Activated B cell treated with CpG ODN at 0.5 μM for 24 hours (primary cell): ENCODE data around the gene MMP17. TPM values are rescaled to one million over a fixed set of nuclear protein-coding genes. Genes with fewer than 3 reads are reported as not detected.
A peak's percentile ranks its signal among the peaks of the same experiment; 100 is the strongest.

ENCODE experiments used
- ATAC-seq: fragments of 200-7000 bp; cut with Tn5 transposase; one replicate; pipeline ENCODE4 v1.10.0; 2021; ENCODE audit warnings: low read depth, mild to moderate bottlenecking, moderate library complexity
- CTCF ChIA-PET: fragments of 350-600 bp; sonication (Branson Sonifier 250); formaldehyde crosslinking; loops from one replicate; lab custom pipeline; 2021; ENCODE audit warnings: antibody characterized with exemption; lab: Charles Lee
- POLR2A ChIA-PET: fragments of 350-600 bp; sonication (Branson Sonifier 250); formaldehyde crosslinking; loops from one replicate; lab custom pipeline; 2021; ENCODE audit warnings: antibody characterized with exemption; lab: Charles Lee
- DNase-seq: peaks from one replicate; pipeline ENCODE4 v3.0.0; 2022
- H3K27ac Mint-ChIP-seq: one replicate; pipeline ENCODE4 v1.8.0; 2020; ENCODE audit warnings: mixed read lengths
- H3K27me3 Mint-ChIP-seq: one replicate; pipeline ENCODE4 v1.8.0; 2021; ENCODE audit warnings: mixed read lengths
- H3K36me3 Mint-ChIP-seq: one replicate; pipeline ENCODE4 v1.8.0; 2021; ENCODE audit warnings: low read depth, mixed read lengths
- H3K4me1 Mint-ChIP-seq: one replicate; pipeline ENCODE4 v1.8.0; 2021; ENCODE audit warnings: mixed read lengths
- H3K4me3 Mint-ChIP-seq: one replicate; pipeline ENCODE4 v1.8.0; 2020; ENCODE audit warnings: mild to moderate bottlenecking, mixed read lengths
- H3K9me3 Mint-ChIP-seq: one replicate; pipeline ENCODE4 v1.8.0; 2020; ENCODE audit warnings: mixed read lengths
- intact Hi-C: fragments of 100-400 bp; cut with micrococcal nuclease; formaldehyde crosslinking; loops from one replicate; pipeline ENCODE4 v1.15.1; 2024
- total RNA-seq: library from RNA; stranded (reverse); gene quantifications from 2 replicates; pipeline ENCODE4 v1.2.3, GENCODE V29; 2022
- TF ChIP-seq, protein P1 (sequence below): fragments of 200-600 bp; IDR thresholded peaks from one replicate; pipeline ENCODE4 v1.8.0; 2022; ENCODE audit warnings: antibody characterized with exemption, mild to moderate bottlenecking

The MMP17 gene
- total RNA-seq, 1 donor from 2014 or later: 11.3 TPM

DNA sequence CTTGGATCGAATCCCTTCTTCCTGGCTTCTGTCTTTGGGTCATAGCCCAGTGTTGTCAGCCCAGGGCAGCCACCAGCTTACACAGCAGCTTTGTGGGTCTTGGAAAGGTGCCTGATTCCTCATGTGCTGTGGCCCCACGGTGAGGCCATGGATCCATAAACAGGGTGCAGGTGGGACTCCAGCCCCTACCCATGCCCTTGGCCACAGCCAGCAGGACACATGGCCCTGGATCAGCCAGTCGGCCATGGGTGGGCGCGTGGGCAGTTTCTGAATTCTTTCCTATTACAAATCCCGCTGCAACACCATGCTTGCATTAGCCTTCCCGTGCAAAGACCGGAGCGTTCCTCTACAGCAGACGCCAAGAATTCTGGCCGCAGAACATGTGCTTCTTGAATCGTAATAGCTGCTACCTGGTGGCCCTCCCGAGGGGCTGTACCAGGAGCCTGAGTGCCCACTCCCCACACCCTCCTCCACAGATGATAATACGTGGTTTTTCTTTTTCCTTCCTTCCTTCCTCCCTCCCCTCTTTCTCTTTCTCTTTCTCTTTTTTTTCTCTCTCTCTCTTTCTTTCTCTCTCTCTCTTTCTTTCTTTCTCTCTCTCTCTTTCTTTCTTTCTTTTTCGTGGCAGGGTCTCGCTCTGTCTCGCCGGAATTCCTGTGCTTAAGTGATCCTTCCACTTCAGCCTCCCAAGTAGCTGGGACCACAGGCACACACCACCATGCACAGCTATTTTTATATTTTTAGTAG, 2.9 kb upstream of the MMP17 start:
- POLR2A ChIA-PET: interaction anchor here (0.7 kb wide), 1 partner anchor 39 kb away, joined by 21 read pairs; no protein-coding TSS in a partner anchor
- Mint-ChIP-seq H3K4me3 (no peak overlapping the region), H3K9me3 (no peaks in the 10 kb centered on the region), H3K4me1 (peaks cover 47% of the 10 kb centered on the region), H3K27ac (peak overlapping the region; percentile 24), H3K27me3 (peaks cover 4% of the 10 kb centered on the region), H3K36me3 (no peaks in the 10 kb centered on the region)
- ATAC-seq (no peak), DNase-seq (no peak)
- TF ChIP-seq, protein P1, sequence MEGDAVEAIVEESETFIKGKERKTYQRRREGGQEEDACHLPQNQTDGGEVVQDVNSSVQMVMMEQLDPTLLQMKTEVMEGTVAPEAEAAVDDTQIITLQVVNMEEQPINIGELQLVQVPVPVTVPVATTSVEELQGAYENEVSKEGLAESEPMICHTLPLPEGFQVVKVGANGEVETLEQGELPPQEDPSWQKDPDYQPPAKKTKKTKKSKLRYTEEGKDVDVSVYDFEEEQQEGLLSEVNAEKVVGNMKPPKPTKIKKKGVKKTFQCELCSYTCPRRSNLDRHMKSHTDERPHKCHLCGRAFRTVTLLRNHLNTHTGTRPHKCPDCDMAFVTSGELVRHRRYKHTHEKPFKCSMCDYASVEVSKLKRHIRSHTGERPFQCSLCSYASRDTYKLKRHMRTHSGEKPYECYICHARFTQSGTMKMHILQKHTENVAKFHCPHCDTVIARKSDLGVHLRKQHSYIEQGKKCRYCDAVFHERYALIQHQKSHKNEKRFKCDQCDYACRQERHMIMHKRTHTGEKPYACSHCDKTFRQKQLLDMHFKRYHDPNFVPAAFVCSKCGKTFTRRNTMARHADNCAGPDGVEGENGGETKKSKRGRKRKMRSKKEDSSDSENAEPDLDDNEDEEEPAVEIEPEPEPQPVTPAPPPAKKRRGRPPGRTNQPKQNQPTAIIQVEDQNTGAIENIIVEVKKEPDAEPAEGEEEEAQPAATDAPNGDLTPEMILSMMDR: no peak
- CTCF ChIA-PET: interaction anchor here (0.8 to 1.8 kb wide), 4 partner anchors 57 to 909 kb away, joined by 3 to 5 read pairs (median 4); no protein-coding TSS in a partner anchor
- intact Hi-C loops: loop anchor here (5.0 to 10.0 kb wide), 2 partner anchors 313 to 691 kb away; no protein-coding TSS in a partner anchor

DNA sequence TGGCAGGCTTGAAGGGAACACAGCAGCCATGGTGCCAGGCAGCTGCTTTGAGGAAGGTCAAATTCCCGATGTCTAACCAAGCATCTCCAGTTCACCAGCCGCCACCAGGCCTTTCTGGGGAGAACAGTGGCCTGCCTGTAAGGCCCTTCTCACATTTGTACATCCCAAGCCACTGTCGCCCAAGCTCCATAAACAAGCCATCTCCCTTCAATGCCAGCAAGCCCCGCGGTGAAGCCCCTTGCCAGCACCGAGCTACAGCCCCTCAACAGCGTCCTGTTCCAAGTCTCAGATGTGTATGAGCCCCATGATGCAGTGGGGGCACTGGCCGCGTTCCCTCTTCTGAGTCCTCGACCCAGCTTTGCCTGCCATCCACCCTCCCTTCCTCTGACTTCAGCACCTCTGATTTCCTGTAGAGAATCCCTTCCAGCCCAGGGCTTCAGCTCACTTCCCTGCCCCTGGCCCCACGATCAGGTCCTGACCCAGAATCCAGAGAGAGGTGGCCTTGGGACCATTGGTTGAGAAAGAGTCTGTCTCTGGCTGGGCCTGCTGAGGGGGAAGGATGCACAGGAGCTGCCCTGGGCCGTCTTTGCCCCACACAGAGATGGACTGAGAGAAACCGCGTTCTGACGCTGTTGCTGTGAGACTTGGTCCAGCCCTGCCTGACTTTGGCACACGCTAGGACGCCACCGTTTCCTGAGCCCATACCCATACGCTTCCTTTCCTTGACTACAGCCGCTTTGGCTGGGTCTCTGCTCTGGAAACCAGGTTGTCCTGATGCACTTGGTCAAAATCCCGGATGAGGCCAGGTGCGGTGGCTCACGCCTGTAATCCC, 1.9 kb upstream of the MMP17 start:
- peak overlapping the region; percentile 53 for H3K4me3 Mint-ChIP-seq
- intact Hi-C loops: loop anchor here (5.0 to 10.0 kb wide), 2 partner anchors 314 to 692 kb away; no protein-coding TSS in a partner anchor
- H3K9me3 Mint-ChIP-seq: no peaks in the 10 kb centered on the region
- DNase-seq (no peak), ATAC-seq (no peak)
- CTCF ChIA-PET: interaction anchor here (0.8 to 1.8 kb wide), 4 partner anchors 58 to 910 kb away, joined by 3 to 5 read pairs (median 4); no protein-coding TSS in a partner anchor
- peak overlapping the region; percentile 21 for H3K27ac Mint-ChIP-seq
- no peaks in the 10 kb centered on the region for H3K36me3 Mint-ChIP-seq
- peaks cover 4% of the 10 kb centered on the region for H3K27me3 Mint-ChIP-seq
- POLR2A ChIA-PET: interaction anchor here (0.7 kb wide), 2 partner anchors 40 to 53 kb away, joined by 3 to 21 read pairs; no protein-coding TSS in a partner anchor
- H3K4me1 Mint-ChIP-seq: peaks cover 45% of the 10 kb centered on the region
- TF ChIP-seq, protein P1: no peak

DNA sequence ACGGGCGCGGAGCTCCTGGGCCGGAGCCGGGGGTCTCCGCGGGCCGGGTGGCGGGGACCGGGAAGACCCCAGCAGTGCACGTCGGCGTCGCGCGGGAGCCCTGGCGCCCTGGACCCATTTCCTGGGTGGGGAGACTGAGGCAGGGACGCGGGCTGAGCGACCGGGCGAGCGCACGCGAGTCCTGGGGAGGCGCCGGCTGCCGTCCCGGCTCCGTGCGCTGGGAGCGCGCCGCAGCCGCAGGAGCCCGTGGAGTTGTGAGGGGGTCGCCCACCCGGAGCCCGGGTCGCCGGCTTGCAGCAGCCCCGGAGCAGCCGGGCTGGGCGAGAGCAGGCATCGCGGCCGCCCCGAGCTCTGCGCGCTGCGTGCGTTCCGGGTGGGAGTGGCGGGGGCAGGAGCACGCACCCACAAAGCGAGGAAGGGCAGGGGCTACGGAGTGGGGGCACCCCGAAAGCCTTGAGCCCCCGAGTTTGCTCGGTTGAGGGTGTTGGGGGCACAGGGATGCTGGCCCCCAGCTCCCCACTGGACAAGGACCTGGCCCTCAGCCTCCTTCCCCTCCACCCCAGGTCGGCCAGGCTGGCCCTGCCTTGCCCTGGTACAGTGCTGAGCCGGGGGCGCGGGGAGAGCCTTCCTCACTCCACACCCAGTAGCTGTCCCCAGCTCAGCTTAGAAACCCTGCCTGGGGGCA, 620 bp downstream of the MMP17 start:
- peak overlapping the region; percentile 84 for H3K4me3 Mint-ChIP-seq
- ATAC-seq (peak; percentile 29), DNase-seq (peak; percentile 48)
- ChIA-PET CTCF (interaction anchor here (0.6 to 4.3 kb wide), 4 partner anchors 53 to 358 kb away, joined by 4 to 33 read pairs (median 6); no protein-coding TSS in a partner anchor), POLR2A (no interaction called here)
- H3K4me1 Mint-ChIP-seq: peaks cover 35% of the 10 kb centered on the region
- TF ChIP-seq, protein P1: no peak
- intact Hi-C loops: loop anchor here (1.0 to 10.0 kb wide), 8 partner anchors 56 to 913 kb away; partner anchors contain the start of genes EP400, PUS1 and ULK1
- no peak overlapping the region for H3K27ac Mint-ChIP-seq
- no peaks in the 10 kb centered on the region for H3K9me3 Mint-ChIP-seq
- peaks cover 11% of the 10 kb centered on the region for H3K27me3 Mint-ChIP-seq
- H3K36me3 Mint-ChIP-seq: no peaks in the 10 kb centered on the region

DNA sequence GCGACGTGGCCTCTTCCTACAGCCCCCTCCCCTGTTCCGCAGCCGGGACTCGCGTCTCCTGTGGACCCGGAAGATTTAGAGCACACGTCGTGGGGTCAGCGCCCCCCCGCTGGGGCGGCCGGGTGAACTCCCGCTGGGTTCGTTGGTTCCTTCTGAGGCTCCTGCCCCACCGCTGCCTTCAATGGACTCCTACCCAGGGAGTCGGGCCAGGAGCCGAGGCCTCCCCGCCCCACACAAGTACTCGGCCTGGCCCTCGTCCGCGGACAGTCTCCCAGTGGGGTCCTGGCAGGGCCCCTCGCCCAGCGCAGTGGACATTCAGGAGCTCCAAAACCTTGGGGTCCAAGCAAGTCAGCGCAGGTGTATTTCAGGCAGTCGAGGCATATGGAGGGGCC, 1.2 kb downstream of the MMP17 start:
- H3K9me3 Mint-ChIP-seq: no peaks in the 10 kb centered on the region
- H3K36me3 Mint-ChIP-seq: no peaks in the 10 kb centered on the region
- ATAC-seq (peak; percentile 2), DNase-seq (no peak)
- H3K27ac Mint-ChIP-seq: no peak overlapping the region
- TF ChIP-seq, protein P1: no peak
- H3K27me3 Mint-ChIP-seq: peaks cover 11% of the 10 kb centered on the region
- ChIA-PET POLR2A (interaction anchor here (1.0 kb wide), 1 partner anchor 34 kb away, joined by 3 read pairs; no protein-coding TSS in a partner anchor), CTCF (interaction anchor here (0.6 to 4.3 kb wide), 5 partner anchors 53 to 359 kb away, joined by 4 to 33 read pairs (median 6); no protein-coding TSS in a partner anchor)
- peaks cover 35% of the 10 kb centered on the region for H3K4me1 Mint-ChIP-seq
- H3K4me3 Mint-ChIP-seq: peak overlapping the region; percentile 84
- intact Hi-C loops: loop anchor here (1.0 to 10.0 kb wide), 6 partner anchors 57 to 913 kb away; partner anchors contain the start of genes EP400 and PUS1
